GM21737 (cell line): Measurements from ENCODE around the gene PALM3.

Experiments
- ATAC-seq: cut with Tn5 transposase; IDR thresholded peaks from one replicate; pipeline ENCODE4 v1.9.1; 2021; ENCODE audit warnings: mild to moderate bottlenecking, moderate library complexity; ENCODE audit not compliant: unreplicated experiment

Gene PALM3

GRCh38 chr19:14089662-14090508 lies 28.0 kb upstream of the PALM3 start:
- ATAC-seq: no peak

GRCh38 chr19:14089412-14089661 lies 27.5 kb upstream of the PALM3 start:
- no peak for ATAC-seq

- no peak for ATAC-seq
These were observed 26.9 kb upstream of the PALM3 start for GRCh38 chr19:14088634-14089411.

- ATAC-seq: no peak
These were observed 24.2 kb upstream of the PALM3 start for GRCh38 chr19:14086098-14086497.

- ATAC-seq: no peak
These were observed 23.6 kb upstream of the PALM3 start, which contains the start of gene C19orf67 for GRCh38 chr19:14085309-14085995. C19orf67 (minus strand) TSS chr19:14085783; CDS start chr19:14085627, 156 bp downstream.

GRCh38 chr19:14082675-14082960 lies 20.7 kb upstream of the PALM3 start:
- no peak for ATAC-seq

- ATAC-seq: peak; percentile 10
These were observed 20.2 kb upstream of the PALM3 start for GRCh38 chr19:14081797-14082674.

- peak; percentile 82 for ATAC-seq
These were observed 19.3 kb upstream of the PALM3 start for GRCh38 chr19:14080887-14081796.

GRCh38 chr19:14078411-14078810 lies 16.5 kb upstream of the PALM3 start:
- ATAC-seq: no peak

GRCh38 chr19:14073925-14074838 lies 12.3 kb upstream of the PALM3 start:
- ATAC-seq: no peak

- ATAC-seq: peak; percentile 54
These were observed 11.5 kb upstream of the PALM3 start for GRCh38 chr19:14073261-14073924.

GRCh38 chr19:14072535-14073260 lies 10.8 kb upstream of the PALM3 start, which contains the start of gene MISP3:
MISP3 (plus strand) TSS chr19:14072786; CDS start chr19:14073310, 524 bp downstream.
- peak; percentile 14 for ATAC-seq

GRCh38 chr19:14070268-14071050 lies 8.6 kb upstream of the PALM3 start:
- ATAC-seq: no peak

GRCh38 chr19:14066134-14066533 lies 4.3 kb upstream of the PALM3 start:
- ATAC-seq: no peak

GRCh38 chr19:14063105-14063504 lies 1.2 kb upstream of the PALM3 start:
- no peak for ATAC-seq

GRCh38 chr19:14062558-14062855 lies 631 bp upstream of the PALM3 start:
- no peak for ATAC-seq
